Left lung (tissue), 10 donors: ENCODE measurements around the gene ZBTB40. TPM values are rescaled to one million over a fixed set of nuclear protein-coding genes. Genes with fewer than 3 reads are reported as not detected.

ENCODE experiments used
- ATAC-seq: fragments of 200-7000 bp; cut with Tn5 transposase; one replicate; pipeline ENCODE4 v1.9.1; 2020; ENCODE audit warnings: moderate library complexity
- DNase-seq, 4 donors: peaks; one replicate each; pipeline ENCODE4 v3.0.0-alpha.2; 2013 to 2020
- H3K27ac ChIP-seq, 2 donors: fragments of 200-600 bp; sonication (generic) in 1 of 2; one replicate each; pipeline versions ENCODE4 v1.5.0 to v1.8.0; 2020 to 2021
- H3K27me3 ChIP-seq, 2 donors: fragments of 200-600 bp; sonication (generic) in 1 of 2; one replicate each; pipeline versions ENCODE4 v1.5.0 to v1.8.0; 2020 to 2021
- H3K36me3 ChIP-seq, 2 donors: fragments of 200-600 bp; sonication (generic) in 1 of 2; one replicate each; pipeline versions ENCODE4 v1.5.0 to v1.8.0; 2020 to 2021
- H3K4me1 ChIP-seq, 2 donors: fragments of 200-600 bp; one replicate each; pipeline ENCODE4 v1.8.0; 2021
- H3K4me3 ChIP-seq, 2 donors: fragments of 200-600 bp; sonication (generic) in 1 of 2; one replicate each; pipeline versions ENCODE4 v1.5.0 to v1.8.0; 2020 to 2021; ENCODE audit warnings: mild to moderate bottlenecking in 1 of 2
- H3K9me3 ChIP-seq, 2 donors: fragments of 200-600 bp; sonication (generic) in 1 of 2; one replicate each; pipeline versions ENCODE4 v1.5.0 to v1.8.0; 2020 to 2021
- CTCF ChIP-seq, 2 donors: fragments of 200-600 bp; sonication (generic) in 1 of 2; IDR thresholded peaks; one replicate each; pipeline versions ENCODE4 v1.5.0 to v1.8.0; 2021; ENCODE audit warnings: antibody characterized with exemption in 2 of 2
- intact Hi-C, 2 donors: fragments of 100-400 bp; cut with DNase I; formaldehyde crosslinking; loops; one replicate each; pipeline versions ENCODE4 v1.11.2 to v1.14.2; 2022
- polyA plus RNA-seq, 6 donors: library from polyadenylated mRNA; unstranded; fragments of 120-200 nt; gene quantifications; one replicate each; pipeline ENCODE4 v1.2.1, GENCODE V29; 2013; ENCODE audit not compliant: insufficient read length in 6 of 6
- total RNA-seq, 2 donors: library from RNA; stranded (reverse); fragmentation: NEBNext Ultra II Directional; extraction: Animal tissue kit (Norgen Biotek cat#: 25700); gene quantifications; one replicate each; pipeline ENCODE4 v1.2.1, GENCODE V29; 2021
- donor health status: DM: no; HTN: yes; CAD: no.
- donor health status: DM: no; HTN: no; CAD: no.

ZBTB40 gene
- total and polyA plus RNA-seq, 8 donors, result 16.0 to 24.8 (median 21.0) TPM

GRCh38 chr1:22461678-22462527 lies 10.3 kb downstream of the ZBTB40 start:
- peaks cover 0 to 3% of the 10 kb centered on the region in 2 donors for H3K36me3 ChIP-seq
- intact Hi-C loops, result no loop called here
- TF ChIP-seq CTCF (IDR thresholded peaks at IDR 0.05), result no peak
- no peak for DNase-seq
- peaks cover 0 to 9% of the 10 kb centered on the region in 2 donors for H3K9me3 ChIP-seq
- no peak overlapping the region for H3K4me3 ChIP-seq
- peaks cover 0 to 16% of the 10 kb centered on the region in 2 donors for H3K4me1 ChIP-seq
- H3K27ac ChIP-seq, result no peak overlapping the region
- H3K27me3 ChIP-seq, result no peaks in the 10 kb centered on the region
- no peak for ATAC-seq

- H3K4me3 ChIP-seq, result no peak overlapping the region
- H3K4me1 ChIP-seq, result peaks cover 0 to 7% of the 10 kb centered on the region in 2 donors
- no peak for DNase-seq
- peaks cover 0 to 3% of the 10 kb centered on the region in 2 donors for H3K36me3 ChIP-seq
- H3K9me3 ChIP-seq, result peaks cover 0 to 9% of the 10 kb centered on the region in 2 donors
- no peak for ATAC-seq
- no peak overlapping the region for H3K27ac ChIP-seq
- TF ChIP-seq CTCF (IDR thresholded peaks at IDR 0.05), result no peak
- intact Hi-C loops, result no loop called here
- no peaks in the 10 kb centered on the region for H3K27me3 ChIP-seq
Observed at GRCh38 chr1:22462928-22463327, 11.3 kb downstream of the ZBTB40 start.

- H3K36me3 ChIP-seq, result peaks cover 0 to 3% of the 10 kb centered on the region in 2 donors
- peaks cover 0 to 7% of the 10 kb centered on the region in 2 donors for H3K4me1 ChIP-seq
- intact Hi-C loops, result no loop called here
- TF ChIP-seq CTCF (IDR thresholded peaks at IDR 0.05), result no peak
- DNase-seq (no peak), ATAC-seq (no peak)
- no peak overlapping the region for H3K27ac ChIP-seq
- H3K4me3 ChIP-seq, result no peak overlapping the region
- peaks cover 0 to 9% of the 10 kb centered on the region in 2 donors for H3K9me3 ChIP-seq
- no peaks in the 10 kb centered on the region for H3K27me3 ChIP-seq
Observed at GRCh38 chr1:22465015-22465565, 13.4 kb downstream of the ZBTB40 start.

GRCh38 chr1:22465671-22466070 lies 14.0 kb downstream of the ZBTB40 start:
- H3K27me3 ChIP-seq, result no peaks in the 10 kb centered on the region
- peaks cover 0 to 7% of the 10 kb centered on the region in 2 donors for H3K4me1 ChIP-seq
- DNase-seq (no peak), ATAC-seq (no peak)
- H3K27ac ChIP-seq, result no peak overlapping the region
- H3K9me3 ChIP-seq, result peaks cover 0 to 9% of the 10 kb centered on the region in 2 donors
- H3K4me3 ChIP-seq, result no peak overlapping the region
- intact Hi-C loops, result no loop called here
- peaks cover 0 to 3% of the 10 kb centered on the region in 2 donors for H3K36me3 ChIP-seq
- TF ChIP-seq CTCF (IDR thresholded peaks at IDR 0.05), result no peak

GRCh38 chr1:22470227-22470626 lies 18.6 kb downstream of the ZBTB40 start:
- TF ChIP-seq CTCF (IDR thresholded peaks at IDR 0.05), result no peak
- Histone ChIP-seq H3K9me3 (peaks cover 0 to 2% of the 10 kb centered on the region in 2 donors), H3K27ac (no peak overlapping the region), H3K4me3 (no peak overlapping the region), H3K36me3 (peaks cover 0 to 3% of the 10 kb centered on the region in 2 donors), H3K4me1 (no peaks in the 10 kb centered on the region), H3K27me3 (no peaks in the 10 kb centered on the region)
- ATAC-seq (no peak), DNase-seq (no peak)
- intact Hi-C loops, result no loop called here
